Measurements from ENCODE around the gene DNAJB4.
A peak's percentile ranks its signal among the peaks of the same experiment; 100 is the strongest.
"Not testable (repeated sequence)": the region's sequence is repeated elsewhere in the genome, so short reads cannot be mapped to it uniquely, and the experiment has no call there.

Gene DNAJB4

GRCh38 chr1:78040484-78041089, 35.8 kb downstream of the DNAJB4 start:
- DNase-seq = no peak

DNA sequence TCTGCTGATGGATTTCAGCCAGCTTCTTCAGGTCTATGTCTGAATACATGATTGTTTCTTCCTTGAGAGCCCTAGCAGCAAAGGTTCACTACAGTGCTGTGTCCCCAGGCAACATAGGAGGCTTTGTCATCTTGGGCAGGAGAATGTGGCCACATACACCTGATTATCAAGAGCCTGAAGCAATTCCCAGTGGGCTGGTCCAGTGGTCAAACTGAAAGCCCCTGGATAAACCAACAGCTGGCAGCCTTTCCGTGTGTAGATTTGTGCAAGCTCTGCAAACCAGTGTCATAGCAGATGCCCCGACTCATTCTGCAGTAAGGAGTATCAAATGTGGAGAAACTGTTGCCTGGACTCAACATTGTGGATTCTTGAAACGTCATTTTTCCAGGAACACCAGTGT, 38.7 kb downstream of the DNAJB4 start:
- no peak for DNase-seq

- no peak for DNase-seq
Measured at GRCh38 chr1:78044796-78045562, 40.2 kb downstream of the DNAJB4 start.

DNA sequence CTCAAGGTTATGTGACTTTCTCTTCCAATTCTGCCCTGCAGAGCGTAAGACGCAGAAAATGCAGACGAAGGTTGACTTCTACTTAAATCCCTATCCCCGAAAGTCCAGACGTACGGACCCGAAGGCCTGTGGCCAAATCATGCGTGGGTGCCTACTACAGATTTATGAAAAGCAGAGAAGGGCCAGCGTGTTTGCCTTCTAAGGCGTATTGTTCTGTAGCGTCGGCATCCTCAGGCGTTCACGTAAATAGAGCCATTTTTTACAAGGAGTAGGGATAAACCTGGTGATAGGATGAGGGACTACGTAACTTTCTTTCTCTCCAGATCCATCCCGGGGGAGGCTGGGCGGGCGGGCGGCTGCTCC, 40.8 kb downstream of the DNAJB4 start:
- peak; percentile 46 for DNase-seq

- peak; percentile 54 for DNase-seq
Measured at GRCh38 chr1:78045926-78046778, 41.4 kb downstream of the DNAJB4 start, which contains the start of gene GIPC2. GIPC2 (plus strand) TSS chr1:78045966; CDS start chr1:78046095, 129 bp downstream.

DNA sequence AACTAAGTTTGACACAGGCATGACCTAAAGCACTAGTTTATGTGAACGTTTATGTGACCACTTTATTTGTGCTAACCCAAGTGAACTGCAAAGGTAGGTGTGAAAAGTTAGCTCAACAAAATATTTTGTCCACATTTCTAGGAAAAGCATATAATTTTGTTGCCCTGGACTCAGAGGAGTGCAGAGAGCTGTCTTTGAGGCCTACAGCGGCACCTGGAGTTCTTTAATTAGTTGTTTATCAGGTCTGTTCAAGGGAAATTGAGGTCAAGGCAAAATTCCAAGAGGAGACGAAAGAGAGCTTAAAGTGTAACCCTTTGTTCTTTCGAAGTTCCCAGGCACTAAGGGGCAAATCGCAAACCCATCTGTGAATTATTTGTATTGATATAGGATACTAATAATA, 42.4 kb downstream of the DNAJB4 start:
- no peak for DNase-seq

- no peak for DNase-seq
Measured at GRCh38 chr1:78047631-78048030, 42.9 kb downstream of the DNAJB4 start.

GRCh38 chr1:78048446-78048845, 43.7 kb downstream of the DNAJB4 start:
- no peak for DNase-seq

DNA sequence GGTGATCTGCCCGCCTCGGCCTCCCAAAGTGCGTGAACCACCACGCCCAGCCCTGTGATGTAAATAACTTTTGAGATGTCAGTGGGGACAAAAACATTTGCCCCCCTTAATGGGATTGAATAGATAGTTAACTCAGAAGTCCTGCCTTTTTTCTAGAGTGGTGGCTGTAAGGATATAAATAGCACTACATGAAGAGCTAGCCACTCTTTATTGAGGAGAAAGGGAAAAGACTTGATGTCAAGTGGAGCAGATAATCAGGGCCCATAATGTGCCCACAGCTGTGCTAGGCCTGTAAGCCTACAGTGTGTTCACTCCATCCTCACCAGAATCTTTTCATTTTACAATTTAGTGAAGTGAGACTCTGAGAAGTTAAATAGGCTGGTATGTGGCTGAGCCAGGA, 44.7 kb downstream of the DNAJB4 start:
- DNase-seq = no peak

DNA sequence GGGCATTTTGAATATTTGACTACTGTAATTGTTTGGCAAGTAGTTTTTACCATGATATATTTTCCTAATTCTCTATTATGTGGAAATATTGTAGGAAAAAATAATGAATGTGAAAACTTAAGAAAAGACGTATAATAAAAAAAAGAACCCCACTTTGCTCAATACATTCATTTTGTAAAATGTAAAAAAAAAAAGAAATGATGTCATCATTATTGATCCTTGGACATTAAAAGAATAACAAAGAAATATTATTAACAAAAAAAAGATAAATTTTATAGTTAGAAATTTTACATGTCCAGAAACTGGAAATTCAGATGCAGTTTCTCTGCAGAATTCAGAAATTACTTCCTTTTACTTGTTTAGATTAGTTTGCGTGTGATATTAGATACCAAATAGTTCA, 46.3 kb downstream of the DNAJB4 start:
- DNase-seq = no peak

- DNase-seq = no peak
Measured at GRCh38 chr1:78052685-78053405, 48.1 kb downstream of the DNAJB4 start.

- no peak for DNase-seq
Measured at GRCh38 chr1:78053498-78053897, 48.8 kb downstream of the DNAJB4 start.

DNA sequence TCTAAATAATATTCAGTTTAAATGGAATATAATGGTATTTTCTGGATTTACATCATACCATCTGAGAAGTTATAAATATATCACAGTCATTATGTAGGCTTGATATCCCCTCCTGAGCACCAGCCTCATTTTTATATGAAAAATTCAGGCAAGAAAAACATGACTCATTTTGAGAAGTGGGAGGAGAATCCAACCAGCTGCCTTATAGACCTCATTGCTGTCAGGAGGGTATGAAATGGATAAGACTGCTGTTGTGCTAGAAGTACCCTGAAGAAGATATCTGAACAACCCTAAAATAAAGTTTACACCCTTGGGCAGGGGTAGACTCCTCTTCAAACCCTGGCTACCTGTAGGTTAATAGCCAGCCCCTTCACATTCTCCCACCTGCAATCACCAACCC, 49.8 kb downstream of the DNAJB4 start:
- no peak for DNase-seq

- DNase-seq = no peak
Measured at GRCh38 chr1:78054972-78055371, 50.2 kb downstream of the DNAJB4 start.

DNA sequence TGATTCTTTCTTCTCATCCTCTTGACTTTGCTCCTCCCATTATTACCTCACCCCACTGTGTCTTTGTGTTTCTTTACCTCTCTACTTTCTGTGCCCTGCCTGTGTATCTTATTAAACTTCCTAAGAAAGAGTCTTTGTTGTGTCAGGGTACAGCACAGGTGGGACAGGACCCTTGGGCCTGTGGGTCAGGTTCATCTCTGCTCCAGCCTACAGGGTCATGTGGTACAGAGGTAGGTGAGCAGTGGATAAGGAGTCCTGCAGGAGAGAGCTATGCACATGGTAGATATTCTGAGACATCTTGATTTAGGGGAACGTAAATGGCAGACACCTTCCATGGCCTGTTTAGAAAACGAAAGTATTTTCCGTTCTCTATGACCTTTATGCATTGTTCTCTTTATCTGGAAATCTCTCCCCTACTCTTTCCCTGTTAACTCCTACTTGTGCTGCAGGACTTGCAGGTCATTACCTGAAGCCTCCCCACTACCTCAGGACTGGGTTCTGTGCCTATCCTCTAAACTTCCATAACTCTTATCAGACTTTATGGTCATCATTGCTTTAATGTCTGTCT, 50.9 kb downstream of the DNAJB4 start:
- DNase-seq = no peak

GRCh38 chr1:78058670-78059069, 53.9 kb downstream of the DNAJB4 start:
- DNase-seq = no peak

DNA sequence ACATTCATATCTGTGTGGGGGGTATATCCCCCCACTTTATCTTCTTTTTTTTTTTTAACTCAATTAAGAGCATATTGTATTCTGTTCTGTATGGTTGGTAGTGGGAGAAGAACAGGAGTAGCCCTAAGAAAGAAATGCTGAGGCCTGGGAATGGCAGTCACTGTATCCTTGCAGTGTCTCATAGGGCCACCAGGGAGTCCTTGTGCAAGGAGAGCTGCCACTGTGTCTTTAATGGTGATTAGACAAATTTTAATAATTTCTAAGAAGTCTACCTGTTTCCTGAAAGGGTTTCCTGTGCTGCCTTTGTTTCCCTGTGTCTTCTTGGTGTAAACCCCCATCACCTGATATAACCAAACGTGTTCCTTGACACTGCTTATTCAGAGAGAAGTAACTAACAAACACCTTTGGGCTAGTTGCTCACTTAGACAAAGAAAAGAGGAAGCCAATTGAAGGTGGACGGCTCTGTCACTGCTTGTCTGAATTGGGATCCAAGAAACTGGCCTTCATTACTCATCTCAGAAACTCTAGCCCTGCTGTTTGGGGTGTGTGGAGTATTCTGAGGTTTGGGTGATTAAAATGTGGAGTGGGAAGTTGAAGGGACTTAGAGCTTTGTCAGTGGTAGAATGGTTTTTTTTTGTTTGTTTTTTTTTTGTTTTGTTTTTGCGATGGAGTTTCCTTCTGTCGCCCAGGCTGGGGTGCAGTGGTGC, 56.3 kb downstream of the DNAJB4 start:
- no peak for DNase-seq

GRCh38 chr1:78061825-78062523, 57.2 kb downstream of the DNAJB4 start:
- no peak for DNase-seq

DNA sequence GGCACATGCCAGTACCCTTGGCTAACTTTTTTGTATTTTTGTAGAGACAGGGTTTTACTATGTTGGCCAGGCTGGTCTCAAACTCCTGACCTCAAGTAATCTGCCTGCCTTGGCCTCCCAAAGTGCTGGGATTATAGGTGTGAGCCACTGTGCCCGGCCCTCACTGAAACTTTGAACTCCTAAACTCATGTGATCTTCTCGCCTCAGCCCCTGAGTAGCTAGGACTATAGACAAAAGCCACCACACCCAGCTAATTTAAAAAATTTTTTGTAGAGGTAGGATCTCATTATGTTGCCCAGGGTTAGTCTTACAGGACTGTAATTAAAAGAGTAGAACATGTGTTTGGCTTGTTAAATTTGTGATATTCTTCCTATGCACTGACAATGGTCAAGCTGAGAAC, 60.1 kb downstream of the DNAJB4 start:
- not testable (repeated sequence) for DNase-seq

Data from right forelimb (tissue), 1 donor.